Measurements from ENCODE around the gene CDH13. TPM values are rescaled to one million over a fixed set of nuclear protein-coding genes. Genes with fewer than 3 reads are reported as not detected.

The CDH13 gene
- total RNA-seq, 2 donors from 2014 or later = 2.9 TPM; not detected in 1

DNA sequence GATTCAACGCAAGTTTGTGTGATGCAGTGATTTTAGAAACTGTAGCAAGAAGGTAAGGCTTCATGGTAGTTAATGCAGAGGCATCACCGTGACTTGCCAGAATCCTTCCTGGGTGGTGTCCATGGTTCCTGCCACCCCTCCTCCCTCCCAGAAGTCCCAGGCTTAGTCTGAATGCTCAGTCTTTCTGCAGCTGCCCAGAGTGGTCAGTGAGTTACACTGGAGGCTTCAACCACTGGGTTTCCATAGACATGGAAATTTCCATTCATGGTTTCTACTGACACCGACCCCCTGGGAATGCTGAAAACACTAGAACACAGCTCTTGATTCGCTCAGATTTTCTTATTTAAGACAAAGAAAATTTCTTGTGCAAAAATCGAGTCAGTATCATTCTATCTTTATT, 1021.6 kb downstream of the CDH13 start:
- 41 to 44% methylated on average over 5 of the region's 5 CpGs for WGBS, 2 donors
- Histone ChIP-seq H3K27me3 (no peaks in the 10 kb centered on the region), H3K27ac (no peak overlapping the region), H3K4me3 (no peak overlapping the region), H3K4me1 (no peaks in the 10 kb centered on the region), H3K36me3 (replicated peaks in 1 of 2; ENCODE audit: insufficient read depth in 1 of 2, low read depth in 2 of 2) (no peaks in the 10 kb centered on the region), H3K9me3 (no peaks in the 10 kb centered on the region)
- TF ChIP-seq POLR2A (IDR thresholded peaks at IDR 0.05) = no peak
- TF ChIP-seq, protein P1, sequence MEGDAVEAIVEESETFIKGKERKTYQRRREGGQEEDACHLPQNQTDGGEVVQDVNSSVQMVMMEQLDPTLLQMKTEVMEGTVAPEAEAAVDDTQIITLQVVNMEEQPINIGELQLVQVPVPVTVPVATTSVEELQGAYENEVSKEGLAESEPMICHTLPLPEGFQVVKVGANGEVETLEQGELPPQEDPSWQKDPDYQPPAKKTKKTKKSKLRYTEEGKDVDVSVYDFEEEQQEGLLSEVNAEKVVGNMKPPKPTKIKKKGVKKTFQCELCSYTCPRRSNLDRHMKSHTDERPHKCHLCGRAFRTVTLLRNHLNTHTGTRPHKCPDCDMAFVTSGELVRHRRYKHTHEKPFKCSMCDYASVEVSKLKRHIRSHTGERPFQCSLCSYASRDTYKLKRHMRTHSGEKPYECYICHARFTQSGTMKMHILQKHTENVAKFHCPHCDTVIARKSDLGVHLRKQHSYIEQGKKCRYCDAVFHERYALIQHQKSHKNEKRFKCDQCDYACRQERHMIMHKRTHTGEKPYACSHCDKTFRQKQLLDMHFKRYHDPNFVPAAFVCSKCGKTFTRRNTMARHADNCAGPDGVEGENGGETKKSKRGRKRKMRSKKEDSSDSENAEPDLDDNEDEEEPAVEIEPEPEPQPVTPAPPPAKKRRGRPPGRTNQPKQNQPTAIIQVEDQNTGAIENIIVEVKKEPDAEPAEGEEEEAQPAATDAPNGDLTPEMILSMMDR (IDR thresholded peaks at IDR 0.05) = no peak
- no peak for DNase-seq
- ATAC-seq = no peak
- intact Hi-C loops (cut with DNase I) = no loop called here

DNA sequence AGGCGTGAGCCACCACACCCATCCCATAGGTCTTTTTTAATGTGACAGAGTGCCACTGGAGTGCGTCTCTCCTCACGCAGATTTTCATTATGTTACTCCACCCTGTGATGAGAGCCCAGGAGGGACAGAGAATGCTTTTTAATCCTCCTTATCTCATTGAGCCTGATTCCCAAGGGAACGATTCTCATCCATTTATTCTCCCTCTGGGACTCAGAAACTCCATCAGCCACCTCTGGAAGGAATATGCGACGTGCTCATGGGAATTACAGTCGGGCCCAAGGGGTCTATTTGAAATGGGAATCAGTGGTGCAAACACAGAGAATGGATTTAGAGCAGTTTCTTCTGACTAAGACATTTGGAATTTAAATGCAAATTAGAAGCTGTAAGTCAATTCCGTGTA, 1025.1 kb downstream of the CDH13 start:
- Histone ChIP-seq H3K36me3 (replicated peaks in 1 of 2; ENCODE audit: insufficient read depth in 1 of 2, low read depth in 2 of 2) (no peaks in the 10 kb centered on the region), H3K9me3 (no peaks in the 10 kb centered on the region), H3K27me3 (no peaks in the 10 kb centered on the region), H3K27ac (no peak overlapping the region), H3K4me1 (no peaks in the 10 kb centered on the region), H3K4me3 (no peak overlapping the region)
- TF ChIP-seq POLR2A (IDR thresholded peaks at IDR 0.05) = no peak
- TF ChIP-seq, protein P1 (IDR thresholded peaks at IDR 0.05) = no peak
- 62 to 69% methylated on average over 8 of the region's 8 CpGs for WGBS, 2 donors
- DNase-seq (no peak), ATAC-seq (no peak)
- intact Hi-C loops (cut with DNase I) = no loop called here

DNA sequence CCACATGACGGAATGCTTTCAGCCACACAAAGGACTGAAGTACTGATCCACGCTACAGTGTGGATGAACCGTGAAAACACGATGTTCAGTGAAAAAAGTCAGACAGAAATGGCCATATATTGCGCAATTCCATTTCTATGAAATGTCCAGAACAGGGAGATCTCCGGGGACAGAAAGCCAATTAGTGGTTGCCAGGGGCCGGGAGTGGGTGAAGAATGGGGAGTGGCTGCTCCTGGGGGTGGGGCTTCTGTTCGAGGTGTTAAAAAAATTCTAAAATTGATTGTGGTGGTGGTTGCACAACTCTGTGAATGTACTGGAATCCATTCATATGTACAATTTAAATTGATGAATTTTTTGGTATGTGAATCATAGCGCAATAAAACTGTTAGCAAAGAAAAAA, 1026.2 kb downstream of the CDH13 start:
- Histone ChIP-seq H3K27ac (no peak overlapping the region), H3K27me3 (no peaks in the 10 kb centered on the region), H3K36me3 (replicated peaks in 1 of 2; ENCODE audit: insufficient read depth in 1 of 2, low read depth in 2 of 2) (no peaks in the 10 kb centered on the region), H3K9me3 (no peaks in the 10 kb centered on the region), H3K4me1 (no peaks in the 10 kb centered on the region), H3K4me3 (no peak overlapping the region)
- no peak for TF ChIP-seq POLR2A (IDR thresholded peaks at IDR 0.05)
- TF ChIP-seq, protein P1 (IDR thresholded peaks at IDR 0.05) = no peak
- intact Hi-C loops (cut with DNase I) = no loop called here
- ATAC-seq (no peak), DNase-seq (no peak)
- WGBS, 2 donors = 53 to 54% methylated on average over 9 of the region's 9 CpGs

DNA sequence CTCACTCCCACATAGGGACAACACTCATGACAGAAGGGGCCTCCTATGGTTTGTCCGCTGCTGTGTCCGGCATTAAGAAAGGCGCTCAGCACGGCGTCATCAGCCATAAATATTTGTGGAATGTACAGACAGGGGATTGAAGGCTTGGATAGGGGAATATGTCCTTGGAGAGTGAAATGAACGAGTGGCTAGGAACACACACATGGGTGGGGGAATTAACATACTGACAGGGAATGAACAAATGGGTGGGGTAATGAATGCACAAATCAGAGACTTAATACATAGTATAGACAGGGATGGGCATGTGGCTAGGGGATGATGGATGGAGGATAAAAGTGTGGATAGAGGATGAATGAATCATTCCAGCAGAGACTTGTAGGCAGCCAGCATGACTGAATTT, 1027.0 kb downstream of the CDH13 start:
- no peak overlapping the region for H3K4me3 ChIP-seq
- H3K9me3 ChIP-seq = no peaks in the 10 kb centered on the region
- no peak overlapping the region for H3K27ac ChIP-seq
- ATAC-seq = no peak
- intact Hi-C loops (cut with DNase I) = no loop called here
- no peak for DNase-seq
- no peaks in the 10 kb centered on the region for H3K4me1 ChIP-seq
- 70 to 75% methylated on average over 6 of the region's 6 CpGs for WGBS, 2 donors
- no peaks in the 10 kb centered on the region for H3K27me3 ChIP-seq
- TF ChIP-seq, protein P1 (IDR thresholded peaks at IDR 0.05) = no peak
- no peak for TF ChIP-seq POLR2A (IDR thresholded peaks at IDR 0.05)
- no peaks in the 10 kb centered on the region for H3K36me3 ChIP-seq (replicated peaks in 1 of 2; ENCODE audit: insufficient read depth in 1 of 2, low read depth in 2 of 2)

DNA sequence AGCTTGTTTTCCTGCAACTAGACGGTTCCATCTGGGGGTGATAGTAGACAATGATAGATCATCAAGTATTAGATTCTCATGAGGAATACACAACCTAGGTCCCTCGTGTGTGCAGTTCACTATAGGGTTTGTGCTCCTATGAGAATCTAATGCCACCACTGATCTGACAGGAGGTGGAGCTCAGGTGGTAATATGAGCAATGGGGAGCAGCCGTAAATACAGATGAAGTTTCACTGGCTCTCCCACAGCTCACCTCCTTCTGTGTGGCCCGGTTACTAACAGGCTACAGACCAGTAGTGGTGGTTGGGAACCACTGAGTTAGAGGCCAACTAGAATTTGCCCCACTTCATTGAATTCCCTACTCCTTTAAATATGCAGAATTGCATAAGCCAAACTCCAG, 1033.5 kb downstream of the CDH13 start:
- Histone ChIP-seq H3K4me3 (no peak overlapping the region), H3K9me3 (no peaks in the 10 kb centered on the region), H3K36me3 (replicated peaks in 1 of 2; ENCODE audit: insufficient read depth in 1 of 2, low read depth in 2 of 2) (no peaks in the 10 kb centered on the region), H3K27ac (no peak overlapping the region), H3K27me3 (no peaks in the 10 kb centered on the region), H3K4me1 (no peaks in the 10 kb centered on the region)
- WGBS, 2 donors = 61 to 64% methylated on average over 4 of the region's 4 CpGs
- intact Hi-C loops (cut with DNase I) = no loop called here
- no peak for ATAC-seq
- TF ChIP-seq POLR2A (IDR thresholded peaks at IDR 0.05) = no peak
- TF ChIP-seq, protein P1 (IDR thresholded peaks at IDR 0.05) = no peak
- no peak for DNase-seq

Measured in body of pancreas (tissue), 4 donors.